ENCODE data around the gene IQGAP2.

The IQGAP2 gene

DNA sequence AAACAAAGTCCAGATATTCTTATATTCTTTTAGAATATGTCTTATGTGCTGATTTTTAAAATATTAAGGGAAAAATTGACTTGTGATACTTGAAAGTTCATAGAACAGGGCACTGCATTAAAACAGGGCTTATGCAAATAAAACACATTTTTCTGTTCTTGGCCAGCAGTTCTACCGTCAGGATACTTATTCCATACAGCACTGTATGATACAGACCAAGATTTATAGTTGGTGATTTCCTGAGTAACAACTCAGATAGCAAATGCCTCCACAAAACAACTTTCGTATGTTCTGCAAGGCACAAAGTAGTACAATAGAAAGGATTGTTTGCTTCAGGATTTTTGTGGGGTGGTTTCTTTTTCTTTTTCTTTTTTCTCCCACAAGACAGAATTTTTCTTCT lies 150.2 kb downstream of the IQGAP2 start:
- no peak for TF ChIP-seq NFIC (IDR thresholded peaks at IDR 0.05)
- TF ChIP-seq TCF12 (IDR thresholded peaks at IDR 0.05; ENCODE audit: low read depth): no peak
- TF ChIP-seq CREB1 (IDR thresholded peaks at IDR 0.05; ENCODE audit: low read depth): no peak
- no peak for TF ChIP-seq TEAD4 (IDR thresholded peaks at IDR 0.05)
- TF ChIP-seq YY1 (IDR thresholded peaks at IDR 0.05; ENCODE audit: low read depth): no peak
- TF ChIP-seq RAD21 (IDR thresholded peaks at IDR 0.05; ENCODE audit: low read depth): no peak
- no peak for TF ChIP-seq CEBPB (IDR thresholded peaks at IDR 0.05)
- TF ChIP-seq TAF1 (IDR thresholded peaks at IDR 0.05; ENCODE audit: low read depth): no peak
- no peak for TF ChIP-seq USF1 (IDR thresholded peaks at IDR 0.05)
- TF ChIP-seq REST (IDR thresholded peaks at IDR 0.05; ENCODE audit: low read depth): no peak
- no peak for TF ChIP-seq FOXM1 (IDR thresholded peaks at IDR 0.05; ENCODE audit: borderline replicate concordance, low read depth)
- TF ChIP-seq ZBTB7A (IDR thresholded peaks at IDR 0.05; ENCODE audit: low read depth): no peak

GRCh38 chr5:76555114-76555513 lies 152.0 kb downstream of the IQGAP2 start:
- TF ChIP-seq USF1 (IDR thresholded peaks at IDR 0.05) (no peak), RAD21 (IDR thresholded peaks at IDR 0.05; ENCODE audit: low read depth) (no peak), MAX (IDR thresholded peaks at IDR 0.05) (no peak), REST (IDR thresholded peaks at IDR 0.05; ENCODE audit: low read depth) (no peak), FOXM1 (IDR thresholded peaks at IDR 0.05; ENCODE audit: borderline replicate concordance, low read depth) (no peak), YY1 (IDR thresholded peaks at IDR 0.05; ENCODE audit: low read depth) (no peak), NFIC (IDR thresholded peaks at IDR 0.05) (no peak), TEAD4 (IDR thresholded peaks at IDR 0.05) (no peak), ZBTB7A (IDR thresholded peaks at IDR 0.05; ENCODE audit: low read depth) (no peak), TCF12 (IDR thresholded peaks at IDR 0.05; ENCODE audit: low read depth) (no peak), TAF1 (IDR thresholded peaks at IDR 0.05; ENCODE audit: low read depth) (no peak), EP300 (IDR thresholded peaks at IDR 0.05; ENCODE audit: borderline replicate concordance) (no peak), CREB1 (IDR thresholded peaks at IDR 0.05; ENCODE audit: low read depth) (no peak), EGR1 (IDR thresholded peaks at IDR 0.05) (no peak), CEBPB (IDR thresholded peaks at IDR 0.05) (no peak)

GRCh38 chr5:76555717-76556116 lies 152.6 kb downstream of the IQGAP2 start:
- no peak for TF ChIP-seq CREB1 (IDR thresholded peaks at IDR 0.05; ENCODE audit: low read depth)
- no peak for TF ChIP-seq ZBTB7A (IDR thresholded peaks at IDR 0.05; ENCODE audit: low read depth)
- TF ChIP-seq FOXM1 (IDR thresholded peaks at IDR 0.05; ENCODE audit: borderline replicate concordance, low read depth): no peak
- no peak for TF ChIP-seq NFIC (IDR thresholded peaks at IDR 0.05)
- no peak for TF ChIP-seq USF1 (IDR thresholded peaks at IDR 0.05)
- no peak for TF ChIP-seq TCF12 (IDR thresholded peaks at IDR 0.05; ENCODE audit: low read depth)
- TF ChIP-seq EGR1 (IDR thresholded peaks at IDR 0.05): no peak
- TF ChIP-seq TEAD4 (IDR thresholded peaks at IDR 0.05): no peak
- no peak for TF ChIP-seq CEBPB (IDR thresholded peaks at IDR 0.05)
- TF ChIP-seq TAF1 (IDR thresholded peaks at IDR 0.05; ENCODE audit: low read depth): no peak
- TF ChIP-seq REST (IDR thresholded peaks at IDR 0.05; ENCODE audit: low read depth): no peak
- no peak for TF ChIP-seq MAX (IDR thresholded peaks at IDR 0.05)
- no peak for TF ChIP-seq EP300 (IDR thresholded peaks at IDR 0.05; ENCODE audit: borderline replicate concordance)
- TF ChIP-seq YY1 (IDR thresholded peaks at IDR 0.05; ENCODE audit: low read depth): no peak
- TF ChIP-seq RAD21 (IDR thresholded peaks at IDR 0.05; ENCODE audit: low read depth): no peak
